Glutamatergic neuron (in vitro differentiated cells): ENCODE measurements around the gene MAML1. TPM values are rescaled to one million over a fixed set of nuclear protein-coding genes. Genes with fewer than 3 reads are reported as not detected.

Experiments
- DNase-seq: peaks from one replicate; pipeline ENCODE4 v3.0.0; 2022
- H3K27ac Mint-ChIP-seq: one replicate; pipeline ENCODE4 v1.8.0; 2020; ENCODE audit warnings: mild to moderate bottlenecking, mixed read lengths, inconsistent platforms; ENCODE audit not compliant: unreplicated experiment
- H3K27me3 Mint-ChIP-seq: one replicate; pipeline ENCODE4 v1.8.0; 2020; ENCODE audit warnings: mild to moderate bottlenecking, moderate library complexity, mixed read lengths, inconsistent platforms; ENCODE audit not compliant: unreplicated experiment
- H3K36me3 Mint-ChIP-seq: one replicate; pipeline ENCODE4 v1.8.0; 2020; ENCODE audit warnings: mild to moderate bottlenecking, mixed read lengths, inconsistent platforms; ENCODE audit not compliant: unreplicated experiment
- H3K4me1 Mint-ChIP-seq: one replicate; pipeline ENCODE4 v1.8.0; 2020; ENCODE audit warnings: mild to moderate bottlenecking, low read depth, mixed read lengths, inconsistent platforms; ENCODE audit not compliant: unreplicated experiment
- H3K4me3 Mint-ChIP-seq: one replicate; pipeline ENCODE4 v1.8.0; 2020; ENCODE audit warnings: mild to moderate bottlenecking, mixed read lengths, inconsistent platforms; ENCODE audit not compliant: unreplicated experiment
- H3K9me3 Mint-ChIP-seq: one replicate; pipeline ENCODE4 v1.8.0; 2020; ENCODE audit warnings: mild to moderate bottlenecking, moderate library complexity, mixed read lengths, inconsistent platforms; ENCODE audit not compliant: unreplicated experiment
- CTCF ChIP-seq: fragments of 200-600 bp; sonication (generic); IDR thresholded peaks from one replicate; pipeline ENCODE4 v1.5.0; 2021; ENCODE audit not compliant: partially characterized antibody, unreplicated experiment
- total RNA-seq: library from RNA; stranded (reverse); fragmentation: NEBNext Ultra II Directional; extraction: Animal tissue kit (Norgen Biotek cat#: 25700); gene quantifications from one replicate; pipeline ENCODE4 v1.2.1, GENCODE V29; 2021; ENCODE audit not compliant: unreplicated experiment

Gene MAML1
- total RNA-seq, 1 donor from 2014 or later, result 30.0 TPM

GRCh38 chr5:179819296-179820126 lies 86.9 kb downstream of the MAML1 start:
- Mint-ChIP-seq H3K4me1 (peaks cover 15% of the 10 kb centered on the region), H3K27me3 (peaks cover 11% of the 10 kb centered on the region), H3K4me3 (peak overlapping the region; percentile 57), H3K27ac (no peak overlapping the region), H3K9me3 (peaks cover 13% of the 10 kb centered on the region), H3K36me3 (peaks cover 4% of the 10 kb centered on the region)
- TF ChIP-seq CTCF, result no peak
- peak; percentile 58 for DNase-seq

GRCh38 chr5:179820127-179820482 lies 87.5 kb downstream of the MAML1 start:
- no peak for DNase-seq
- H3K27me3 Mint-ChIP-seq, result peaks cover 13% of the 10 kb centered on the region
- H3K27ac Mint-ChIP-seq, result no peak overlapping the region
- peaks cover 4% of the 10 kb centered on the region for H3K36me3 Mint-ChIP-seq
- H3K9me3 Mint-ChIP-seq, result peaks cover 13% of the 10 kb centered on the region
- H3K4me1 Mint-ChIP-seq, result peaks cover 18% of the 10 kb centered on the region
- peak overlapping the region; percentile 57 for H3K4me3 Mint-ChIP-seq
- no peak for TF ChIP-seq CTCF

- peak; percentile 86 for DNase-seq
- Mint-ChIP-seq H3K4me3 (peak within 1 kb of the TSS; percentile 78), H3K36me3 (peaks cover 2% of the 10 kb centered on the region), H3K9me3 (peaks cover 13% of the 10 kb centered on the region), H3K4me1 (peaks cover 18% of the 10 kb centered on the region), H3K27me3 (peaks cover 13% of the 10 kb centered on the region), H3K27ac (peak within 1 kb of the TSS; percentile 57)
- TF ChIP-seq CTCF, result peak; percentile 15
Observed at GRCh38 chr5:179820483-179821297, 88.1 kb downstream of the MAML1 start, which contains the start of gene SQSTM1. SQSTM1 (plus strand) TSS chr5:179820905; CDS start chr5:179820937, 32 bp downstream.

GRCh38 chr5:179821298-179822058 lies 88.9 kb downstream of the MAML1 start:
- TF ChIP-seq CTCF, result peak; percentile 16
- Mint-ChIP-seq H3K27ac (peak overlapping the region; percentile 57), H3K27me3 (peaks cover 11% of the 10 kb centered on the region), H3K4me1 (peaks cover 22% of the 10 kb centered on the region), H3K9me3 (peaks cover 13% of the 10 kb centered on the region), H3K36me3 (no peaks in the 10 kb centered on the region), H3K4me3 (peak overlapping the region; percentile 78)
- peak; percentile 79 for DNase-seq
